IPS DF 6.9 (cell line): ENCODE data around the gene CCDC191.

Experiments
- DNase-seq: peaks from one replicate; pipeline ENCODE4 v3.0.0-alpha.2; 2013; ENCODE audit warnings: low read depth, low spot score
- H3K27ac ChIP-seq: one replicate; pipeline ENCODE4 v1.5.1; 2013; ENCODE audit warnings: low read length, control low read depth
- H3K27me3 ChIP-seq: 2 replicates; pipeline ENCODE4 v1.6.1; 2013; ENCODE audit warnings: mild to moderate bottlenecking, low read length; ENCODE audit not compliant: control insufficient read depth, insufficient read depth
- H3K36me3 ChIP-seq: 2 replicates; pipeline ENCODE4 v1.6.1; 2013; ENCODE audit warnings: low read length; ENCODE audit not compliant: control insufficient read depth, insufficient read depth
- H3K4me1 ChIP-seq: 2 replicates; pipeline ENCODE4 v1.6.1; 2013; ENCODE audit warnings: low read length; ENCODE audit not compliant: control insufficient read depth, insufficient read depth
- H3K4me3 ChIP-seq: 2 replicates; pipeline ENCODE4 v1.5.1; 2013; ENCODE audit warnings: mild to moderate bottlenecking, low read length
- H3K9me3 ChIP-seq: 2 replicates; pipeline ENCODE4 v1.6.1; 2013; ENCODE audit warnings: low read length, inconsistent platforms; ENCODE audit not compliant: control insufficient read depth, insufficient read depth
- WGBS: extraction: QIAGEN DNeasy Blood & Tissue Kit; methylation state at CpG from one replicate; pipeline ENCODE4 v1.1.7; 2013; ENCODE audit warnings: mixed read lengths, missing lambda C conversion rate; ENCODE audit not compliant: insufficient read length, insufficient coverage; 5-methylcytosine and 5-hydroxymethylcytosine counted together

CCDC191 gene

DNA sequence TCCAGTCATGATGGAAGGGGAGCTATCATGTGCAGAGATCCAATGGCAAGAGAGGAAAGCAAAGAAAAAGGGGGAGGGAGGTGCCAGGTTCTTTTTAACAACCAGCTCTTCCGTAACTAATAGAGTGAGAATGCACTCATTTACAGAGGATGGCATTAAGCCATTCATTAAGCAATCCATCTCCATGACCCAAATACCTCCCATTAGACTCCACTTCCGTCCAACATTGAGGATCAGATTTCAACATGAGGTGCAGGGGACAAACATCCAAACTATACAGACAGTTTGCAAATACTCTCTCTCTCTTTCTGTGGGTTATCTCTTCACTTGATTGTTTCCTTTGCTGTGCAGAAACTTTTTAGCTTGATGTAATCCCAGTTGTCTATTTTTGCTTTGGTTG is 87.3 kb downstream of the CCDC191 start:
- WGBS, result no CpG with 5 or more reads among the region's 2 CpGs

GRCh38 chr3:113966172-113966571 is 90.2 kb downstream of the CCDC191 start:
- Histone ChIP-seq H3K4me1 (no peaks in the 10 kb centered on the region), H3K36me3 (no peaks in the 10 kb centered on the region), H3K4me3 (no peak overlapping the region), H3K9me3 (no peaks in the 10 kb centered on the region), H3K27ac (no peak overlapping the region), H3K27me3 (no peaks in the 10 kb centered on the region)
- no peak for DNase-seq
- WGBS, result no CpG with 5 or more reads among the region's 2 CpGs

More for the DNA sequence above, 87.3 kb downstream of the CCDC191 start:
- Histone ChIP-seq H3K27ac (no peak overlapping the region), H3K9me3 (no peaks in the 10 kb centered on the region), H3K27me3 (no peaks in the 10 kb centered on the region), H3K4me3 (no peak overlapping the region), H3K4me1 (no peaks in the 10 kb centered on the region), H3K36me3 (no peaks in the 10 kb centered on the region)
- no peak for DNase-seq

GRCh38 chr3:113963879-113964278 is 92.4 kb downstream of the CCDC191 start:
- Histone ChIP-seq H3K36me3 (peaks cover under 1% of the 10 kb centered on the region; the same call in 1 of the 2 replicates), H3K27ac (no peak overlapping the region), H3K27me3 (no peaks in the 10 kb centered on the region), H3K9me3 (no peaks in the 10 kb centered on the region), H3K4me3 (no peak overlapping the region), H3K4me1 (no peaks in the 10 kb centered on the region)
- DNase-seq, result no peak
- no CpG with 5 or more reads among the region's 3 CpGs for WGBS

DNA sequence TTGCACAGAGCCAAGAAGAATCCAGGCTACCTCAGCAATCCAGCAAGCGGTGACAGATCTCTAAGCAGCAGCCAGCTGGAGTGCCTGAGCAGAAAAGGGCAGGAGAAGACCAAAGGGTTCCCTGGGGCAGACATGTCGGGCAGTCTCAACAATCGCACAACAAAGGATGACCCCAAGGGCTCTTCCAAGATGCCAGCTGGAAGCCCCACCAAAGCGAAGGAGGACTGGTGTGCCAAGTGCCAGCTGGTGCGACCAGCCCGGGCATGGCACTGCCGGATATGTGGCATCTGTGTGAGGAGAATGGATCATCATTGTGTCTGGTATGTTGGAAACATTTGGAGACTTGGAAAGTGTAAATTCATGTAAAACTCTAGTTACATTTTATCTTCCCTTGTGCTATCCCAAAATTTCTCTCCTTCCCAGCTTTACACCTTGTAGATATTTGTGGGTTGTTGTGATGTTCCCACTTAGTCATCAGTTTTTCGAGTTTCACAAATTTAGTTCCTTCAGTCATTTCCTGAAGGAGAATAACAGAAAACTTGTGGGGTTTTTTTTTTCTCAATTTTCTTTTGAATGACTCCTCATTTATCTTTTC is 102.1 kb downstream of the CCDC191 start:
- no peaks in the 10 kb centered on the region for H3K9me3 ChIP-seq
- WGBS, result no CpG with 5 or more reads among the region's 8 CpGs
- H3K4me3 ChIP-seq, result no peak overlapping the region
- no peak overlapping the region for H3K27ac ChIP-seq
- H3K36me3 ChIP-seq, result peaks cover 4% of the 10 kb centered on the region; the same call in 1 of the 2 replicates
- H3K4me1 ChIP-seq, result no peaks in the 10 kb centered on the region
- no peak for DNase-seq
- H3K27me3 ChIP-seq, result no peaks in the 10 kb centered on the region

DNA sequence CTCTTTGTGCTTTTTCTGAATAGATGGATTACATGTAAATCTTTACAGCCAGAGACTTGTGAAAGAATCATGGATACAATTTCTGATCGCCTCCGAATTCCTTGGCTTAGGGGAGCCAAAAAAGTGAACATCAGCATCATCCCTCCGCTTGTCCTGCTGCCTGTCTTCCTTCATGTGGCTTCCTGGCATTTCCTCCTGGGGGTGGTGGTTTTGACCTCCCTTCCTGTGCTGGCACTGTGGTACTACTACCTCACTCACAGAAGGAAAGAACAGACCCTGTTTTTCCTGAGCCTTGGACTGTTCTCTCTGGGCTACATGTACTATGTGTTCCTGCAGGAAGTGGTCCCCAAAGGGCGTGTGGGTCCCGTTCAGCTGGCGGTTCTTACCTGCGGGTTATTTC is 102.6 kb downstream of the CCDC191 start:
- H3K4me1 ChIP-seq, result no peaks in the 10 kb centered on the region
- H3K4me3 ChIP-seq, result no peak overlapping the region
- H3K36me3 ChIP-seq, result peaks cover 2% of the 10 kb centered on the region; the same call in 1 of the 2 replicates
- no peaks in the 10 kb centered on the region for H3K9me3 ChIP-seq
- H3K27ac ChIP-seq, result no peak overlapping the region
- no CpG with 5 or more reads among the region's 7 CpGs for WGBS
- no peak for DNase-seq
- no peaks in the 10 kb centered on the region for H3K27me3 ChIP-seq

GRCh38 chr3:113952921-113953320 is 103.4 kb downstream of the CCDC191 start:
- no peak overlapping the region for H3K27ac ChIP-seq
- H3K4me3 ChIP-seq, result no peak overlapping the region
- no peaks in the 10 kb centered on the region for H3K27me3 ChIP-seq

DNA sequence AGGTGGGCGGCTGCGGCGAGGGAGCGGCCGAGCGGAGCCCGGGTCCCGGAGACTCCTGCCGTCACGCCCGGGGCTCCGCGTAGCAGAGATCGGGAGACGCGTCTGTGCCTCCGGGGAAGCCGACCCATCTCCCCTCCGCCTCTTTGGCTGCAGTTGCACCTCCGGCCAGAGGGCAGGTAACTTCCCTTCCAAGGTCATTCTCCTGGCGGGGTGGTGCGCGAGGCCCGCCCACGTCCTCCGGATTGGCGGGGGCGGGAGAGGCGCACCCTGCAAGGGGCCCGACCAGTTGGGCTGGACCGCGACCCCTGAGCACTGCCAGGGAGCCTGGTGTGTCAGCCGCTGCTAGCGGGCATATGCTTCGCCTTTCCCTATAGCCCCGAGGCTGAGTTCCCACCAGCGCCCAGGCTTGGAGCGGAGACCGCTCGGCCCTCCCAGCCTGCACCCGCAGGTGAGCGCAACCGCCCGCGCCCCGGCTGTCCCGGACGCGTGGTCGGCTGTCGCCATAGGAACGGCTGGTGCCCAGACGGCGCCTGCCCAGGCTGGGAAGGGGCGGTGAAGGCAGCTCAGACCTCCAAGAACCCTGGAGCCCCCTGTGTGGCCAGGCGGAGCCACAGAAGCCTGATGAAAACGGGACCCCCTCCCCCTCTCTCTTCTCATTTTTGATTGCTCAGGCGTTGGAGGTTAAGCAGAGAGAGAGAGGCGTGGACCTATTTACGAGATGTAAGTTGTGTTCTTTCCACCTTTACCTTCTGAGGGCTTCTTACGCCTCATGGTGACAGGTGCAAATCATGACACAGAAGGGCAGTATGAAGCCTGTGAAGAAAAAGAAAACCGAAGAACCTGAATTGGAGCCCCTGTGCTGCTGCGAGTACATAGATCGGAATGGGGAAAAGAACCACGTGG is 108.1 kb downstream of the CCDC191 start:
- Histone ChIP-seq H3K27ac (no peak overlapping the region), H3K9me3 (no peaks in the 10 kb centered on the region), H3K4me3 (peak overlapping the region; percentile 79), H3K36me3 (no peaks in the 10 kb centered on the region), H3K27me3 (no peaks in the 10 kb centered on the region), H3K4me1 (no peaks in the 10 kb centered on the region)
- WGBS, result no CpG with 5 or more reads among the region's 65 CpGs
- no peak for DNase-seq

More at GRCh38 chr3:113952921-113953320, 103.4 kb downstream of the CCDC191 start:
- Histone ChIP-seq H3K36me3 (peaks cover 2% of the 10 kb centered on the region; the same call in 1 of the 2 replicates), H3K4me1 (no peaks in the 10 kb centered on the region), H3K9me3 (no peaks in the 10 kb centered on the region)
- no peak for DNase-seq

DNA sequence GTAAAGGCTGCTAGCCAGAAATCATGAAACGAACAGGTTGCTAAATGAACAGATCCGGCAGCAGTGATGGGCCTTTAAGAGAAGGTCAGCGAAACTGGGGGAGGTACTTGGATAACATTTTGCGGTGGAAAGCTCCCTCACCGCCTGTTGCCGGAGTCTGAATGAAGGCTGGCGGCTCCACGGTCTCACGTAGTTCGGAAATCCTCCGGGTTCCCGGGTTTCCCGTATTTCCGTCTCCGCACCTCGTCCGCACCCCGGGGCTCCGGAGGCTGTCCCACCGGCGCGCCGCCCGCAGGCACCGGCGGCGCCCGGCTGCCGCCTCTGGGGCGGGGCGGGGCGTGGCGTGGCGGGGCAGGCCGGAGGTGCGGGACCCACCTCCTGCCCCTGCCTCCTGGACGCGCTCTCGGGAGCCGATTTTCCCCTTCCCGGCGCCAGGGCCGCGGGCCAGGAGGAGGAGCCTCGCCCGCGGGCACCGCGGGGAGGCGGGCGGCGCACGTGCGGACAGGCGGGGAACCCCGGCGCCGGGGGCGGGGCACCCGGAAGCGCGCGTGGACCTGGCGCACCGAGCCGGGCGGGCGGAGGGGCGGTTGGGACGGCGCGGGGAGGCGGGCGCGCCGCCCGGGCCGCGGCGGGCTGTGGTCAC is 108.8 kb downstream of the CCDC191 start, which contains the start of gene ZDHHC23:
Gene ZDHHC23, plus strand, starts transcription at position 642 of the 643 bp plus-strand sequence. CDS start 790 bp downstream, outside the sequence.
- Histone ChIP-seq H3K9me3 (no peaks in the 10 kb centered on the region), H3K4me3 (peak within 1 kb of the TSS; percentile 79), H3K27ac (no peak within 1 kb of the TSS), H3K4me1 (no peaks in the 10 kb centered on the region), H3K36me3 (no peaks in the 10 kb centered on the region), H3K27me3 (no peaks in the 10 kb centered on the region)
- DNase-seq, result no peak
- WGBS, result no CpG with 5 or more reads among the region's 80 CpGs

DNA sequence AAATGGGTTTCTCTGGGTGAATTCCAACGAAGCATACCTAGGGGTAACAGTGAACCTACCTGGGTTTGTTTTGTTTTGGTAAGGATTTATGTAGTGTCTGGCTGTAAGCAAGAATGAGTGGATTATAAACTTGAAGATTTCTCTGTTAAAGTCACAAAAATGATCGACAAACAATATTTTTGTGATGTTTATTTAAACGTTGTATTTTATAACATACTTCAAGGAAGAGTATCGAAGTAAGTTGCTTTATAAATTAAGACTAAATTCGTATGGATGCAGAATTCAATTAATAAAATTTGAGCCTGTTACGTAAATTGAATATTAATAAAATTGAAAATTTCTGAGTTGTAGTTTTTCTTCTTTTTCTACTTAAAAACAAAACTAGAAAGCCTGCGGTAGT is 109.5 kb downstream of the CCDC191 start:
- no peaks in the 10 kb centered on the region for H3K36me3 ChIP-seq
- no peak overlapping the region for H3K27ac ChIP-seq
- no peak for DNase-seq
- H3K9me3 ChIP-seq, result no peaks in the 10 kb centered on the region
- no peaks in the 10 kb centered on the region for H3K27me3 ChIP-seq
- 100% methylated on average over 3 of the region's 7 CpGs for WGBS
- peak overlapping the region; percentile 79; the same call in 1 of the 2 replicates for H3K4me3 ChIP-seq
- H3K4me1 ChIP-seq, result no peaks in the 10 kb centered on the region

DNA sequence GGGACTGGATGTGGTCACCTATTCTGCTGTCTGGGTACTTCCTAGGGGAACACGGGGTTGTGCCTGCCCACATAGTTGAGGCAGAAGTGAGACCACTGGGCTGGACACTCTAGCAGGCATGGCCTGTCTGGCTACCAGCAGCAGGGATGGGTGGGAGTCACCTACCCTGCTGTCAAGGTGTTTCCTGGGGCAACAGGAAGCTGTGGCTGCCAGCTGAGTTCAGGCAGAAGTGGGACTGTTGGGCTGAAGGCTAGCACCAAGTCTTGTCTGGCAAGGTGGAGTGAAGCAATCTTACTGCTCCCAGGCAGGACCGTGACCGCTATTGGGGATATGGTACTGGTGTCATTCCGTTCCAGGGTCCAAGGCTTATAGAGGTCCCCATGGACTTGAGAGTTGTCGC is 128.8 kb downstream of the CCDC191 start:
- Histone ChIP-seq H3K4me1 (no peaks in the 10 kb centered on the region), H3K9me3 (no peaks in the 10 kb centered on the region), H3K27me3 (no peaks in the 10 kb centered on the region), H3K27ac (no peak overlapping the region), H3K4me3 (no peak overlapping the region), H3K36me3 (no peaks in the 10 kb centered on the region)
- DNase-seq, result no peak
- no CpG with 5 or more reads among the region's 5 CpGs for WGBS
